HG03571 (cell line): ENCODE measurements around the gene CAMKK1.

Experiments
- ATAC-seq: cut with Tn5 transposase; IDR thresholded peaks from one replicate; pipeline ENCODE4 v1.9.1; 2021; ENCODE audit not compliant: unreplicated experiment

CAMKK1 gene

DNA sequence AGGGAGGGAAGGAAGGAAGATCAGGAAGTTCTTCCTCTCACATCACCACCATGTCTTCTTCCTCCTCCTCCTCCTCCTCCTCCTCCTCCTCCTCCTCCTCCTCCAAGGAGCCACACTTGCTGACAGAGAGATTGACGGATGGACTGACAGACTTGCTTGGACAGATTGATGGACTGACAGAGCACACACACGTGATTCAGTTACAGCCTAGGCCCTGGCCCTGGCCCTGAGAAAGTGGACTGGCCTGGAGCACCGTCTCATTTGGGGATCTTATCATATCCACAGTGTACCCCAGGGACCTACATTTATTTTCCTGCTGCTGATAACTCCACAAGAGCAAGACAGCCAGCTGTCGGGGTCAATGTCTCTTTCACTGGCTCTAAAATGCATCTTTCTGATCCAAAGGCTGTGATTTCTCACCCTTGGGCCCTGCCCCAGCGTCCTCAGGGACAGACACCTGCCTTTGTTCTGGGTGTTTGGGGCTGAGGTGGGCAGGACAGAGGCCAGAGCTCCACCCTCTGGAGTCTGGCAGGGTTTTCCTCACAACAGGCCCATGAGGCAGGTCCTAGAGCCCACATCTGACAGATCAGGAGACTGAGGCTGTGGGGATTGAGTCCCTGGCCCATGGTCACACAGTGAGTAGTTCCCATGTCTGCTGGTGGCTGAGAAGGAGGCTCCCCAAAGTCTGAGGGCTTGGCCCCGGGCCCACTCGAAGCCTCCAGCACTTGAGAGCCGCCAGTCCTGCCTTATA, 25.7 kb upstream of the CAMKK1 start:
- no peak for ATAC-seq

DNA sequence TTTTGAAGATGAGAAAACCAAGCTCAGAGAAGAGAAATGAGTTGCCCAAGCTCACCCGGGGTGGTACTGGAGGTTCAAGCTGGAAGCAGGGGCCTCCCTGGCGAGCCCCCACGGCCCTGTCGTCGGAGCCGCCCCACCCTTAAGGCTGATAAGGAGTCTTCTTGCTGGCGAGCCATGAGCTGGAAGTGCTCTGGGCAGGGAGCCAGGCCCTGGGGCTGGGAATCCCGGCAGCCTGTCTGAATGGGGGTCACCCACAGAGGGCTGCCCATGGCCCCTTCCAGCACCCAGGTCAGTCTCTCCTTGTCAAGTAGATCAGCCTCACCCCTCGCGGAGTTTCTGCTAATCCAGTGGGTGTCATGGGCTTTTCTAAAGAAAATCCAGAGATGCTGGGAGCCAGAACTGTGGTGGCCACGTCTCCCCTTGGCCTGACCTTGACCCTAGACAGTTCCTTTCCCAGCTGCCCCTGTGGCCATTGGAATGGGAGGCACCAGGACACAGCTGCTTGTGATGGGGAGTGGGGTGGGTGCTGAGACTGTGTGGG, 24.6 kb upstream of the CAMKK1 start:
- no peak for ATAC-seq

DNA sequence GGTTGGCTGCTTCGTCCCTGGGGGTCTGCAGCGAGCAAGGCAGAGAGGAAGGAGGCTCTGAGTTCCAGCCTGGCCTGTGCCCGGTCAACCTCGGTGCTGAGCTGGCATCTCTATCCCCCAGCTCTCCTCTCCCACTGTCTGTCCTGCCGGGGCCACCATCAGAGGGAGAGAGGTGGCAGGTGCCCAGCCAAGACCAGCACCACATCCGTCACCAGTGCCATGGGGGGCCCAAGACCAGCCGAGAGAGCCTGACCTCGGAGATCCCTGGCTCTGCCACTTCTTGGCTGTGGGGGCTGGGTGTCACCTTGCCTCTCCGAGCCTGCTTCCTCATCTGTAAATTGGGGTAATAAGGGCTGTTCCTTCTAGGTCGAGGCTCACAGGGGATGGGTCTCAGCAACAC, 24.0 kb upstream of the CAMKK1 start:
- no peak for ATAC-seq

DNA sequence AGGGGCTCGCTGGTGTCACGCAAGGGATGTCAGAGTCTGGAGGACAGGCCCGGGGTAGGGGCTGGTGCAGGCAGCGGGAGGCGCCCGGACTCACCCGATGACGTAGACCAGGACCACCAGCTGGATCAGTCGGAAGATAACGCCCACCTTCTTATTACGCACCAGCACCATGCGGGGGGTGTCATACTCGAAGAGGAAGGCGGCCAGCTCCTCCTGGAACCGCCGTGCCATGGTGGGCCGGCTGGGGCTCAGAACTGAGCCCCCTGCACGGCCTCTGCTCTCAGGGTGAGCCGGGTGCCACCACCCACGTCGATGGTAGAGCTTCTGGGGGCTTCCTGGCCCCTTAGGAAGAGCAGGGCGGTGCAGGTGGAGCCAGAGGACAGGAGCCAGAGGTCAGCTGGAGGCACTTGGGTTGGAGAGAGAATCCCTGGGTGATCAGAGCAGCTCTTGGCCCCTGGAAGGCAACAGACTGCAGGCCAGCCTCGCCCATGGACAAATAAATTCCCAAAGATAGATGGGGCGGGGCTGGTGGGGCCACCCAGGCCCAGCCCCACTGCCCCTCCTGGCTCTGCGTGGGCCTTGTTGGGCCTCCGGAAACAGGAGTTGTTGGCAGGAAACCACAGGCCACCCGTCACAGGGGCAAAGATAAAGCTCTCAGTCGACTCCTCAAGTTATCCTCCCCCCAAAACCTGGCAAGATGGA, 23.3 kb upstream of the CAMKK1 start, which contains the start of gene P2RX1:
Gene P2RX1 (minus strand): TSS at position 471 of the 702 bp plus-strand sequence. CDS start 240 bp downstream, at position 231.
- no peak for ATAC-seq

DNA sequence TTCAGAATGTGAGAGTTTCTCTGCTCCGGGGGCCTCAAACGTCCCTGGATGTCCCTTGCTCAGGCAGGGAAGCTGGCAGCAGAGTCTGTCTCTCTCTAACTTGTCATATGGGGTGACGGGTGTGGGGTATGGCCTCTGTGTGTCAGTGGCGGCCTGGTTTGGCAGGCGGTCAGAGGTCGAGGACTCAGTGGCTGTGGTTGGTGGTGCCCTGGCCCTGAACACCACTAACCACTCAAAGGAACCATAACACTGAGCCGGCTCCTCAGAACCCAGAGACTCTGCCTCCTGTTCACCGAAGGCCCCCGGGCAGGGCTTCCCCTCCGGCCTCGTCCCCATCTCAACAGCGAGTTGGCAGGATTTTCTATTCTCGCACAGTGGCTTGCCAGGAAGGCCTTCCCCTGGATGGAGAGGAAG, 22.7 kb upstream of the CAMKK1 start:
- no peak for ATAC-seq

DNA sequence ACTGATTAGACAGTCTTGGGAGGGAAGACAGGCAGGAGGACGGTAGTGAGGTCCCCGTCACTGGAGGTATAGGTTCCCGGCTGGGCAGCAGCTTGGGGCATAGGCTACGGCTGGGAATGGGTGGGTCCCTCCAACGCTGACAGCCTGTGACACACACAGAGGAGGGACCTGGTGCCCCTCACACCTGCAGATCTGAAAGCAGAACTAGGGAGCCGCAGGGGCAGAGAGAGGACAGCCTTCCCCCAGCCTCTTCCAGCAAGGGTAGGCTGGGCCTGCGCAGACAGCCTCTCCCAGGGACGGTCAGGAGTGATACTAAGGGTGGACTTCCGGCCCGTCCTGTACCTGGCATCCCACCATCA, 21.4 kb upstream of the CAMKK1 start:
- peak; percentile 39 for ATAC-seq

DNA sequence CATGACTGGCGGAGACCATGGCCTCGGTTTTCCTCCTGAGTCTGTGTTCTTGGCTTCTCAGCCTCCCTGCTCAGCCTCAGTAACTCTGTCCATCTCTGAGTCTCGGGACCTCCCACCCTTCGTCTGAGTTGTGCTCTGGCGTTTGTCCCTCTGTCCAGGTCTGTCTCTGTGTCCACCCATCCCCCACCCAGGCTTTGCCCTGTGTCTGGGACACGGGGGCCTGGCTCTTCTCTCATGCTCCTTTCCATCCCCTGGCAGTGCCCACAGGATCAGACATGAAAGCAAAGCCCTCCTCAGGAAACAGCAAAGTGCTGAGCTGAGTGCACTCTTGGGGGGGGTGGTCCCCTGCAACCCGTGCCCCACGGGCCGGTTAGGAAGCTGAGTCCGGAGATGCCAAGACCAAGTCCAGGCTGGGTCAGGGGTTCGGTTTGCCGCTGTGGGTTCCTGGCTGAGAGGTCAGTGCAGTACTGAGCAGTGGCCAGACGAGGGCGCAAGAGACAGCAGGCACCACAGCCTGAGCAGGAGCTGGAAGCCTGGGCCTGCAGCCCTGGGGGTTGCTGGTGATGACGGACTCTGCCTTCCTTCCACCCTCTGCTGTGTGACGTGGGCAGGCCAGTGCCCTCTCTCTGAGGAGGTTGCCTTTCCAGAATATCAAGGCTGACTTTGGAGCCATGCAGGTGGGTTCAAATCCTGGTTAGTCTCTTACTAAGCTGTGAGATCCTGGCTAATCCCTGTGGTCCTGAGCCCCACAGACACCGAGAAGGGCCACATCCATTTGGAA, 20.9 kb upstream of the CAMKK1 start:
- peak; percentile 37 for ATAC-seq

DNA sequence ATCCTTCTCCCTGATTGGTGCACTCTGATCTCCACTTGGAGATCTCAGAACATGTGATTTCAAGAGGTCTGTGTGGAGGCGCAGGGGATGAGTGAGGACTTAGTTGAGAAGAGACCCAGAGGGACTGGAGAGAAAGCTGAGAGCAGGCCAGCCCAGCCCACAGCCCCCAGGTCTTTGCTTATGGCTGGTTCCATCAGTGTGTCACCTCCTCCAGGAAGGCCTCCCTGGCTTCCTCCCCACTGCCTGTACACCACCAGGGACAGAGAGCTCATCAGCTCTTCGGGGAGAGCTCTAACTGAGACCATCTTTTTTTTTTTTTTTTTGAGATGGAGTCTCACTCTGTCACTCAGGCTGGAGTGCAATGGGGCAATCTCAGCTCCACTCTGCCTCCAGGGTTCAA, 20.0 kb upstream of the CAMKK1 start:
- no peak for ATAC-seq

DNA sequence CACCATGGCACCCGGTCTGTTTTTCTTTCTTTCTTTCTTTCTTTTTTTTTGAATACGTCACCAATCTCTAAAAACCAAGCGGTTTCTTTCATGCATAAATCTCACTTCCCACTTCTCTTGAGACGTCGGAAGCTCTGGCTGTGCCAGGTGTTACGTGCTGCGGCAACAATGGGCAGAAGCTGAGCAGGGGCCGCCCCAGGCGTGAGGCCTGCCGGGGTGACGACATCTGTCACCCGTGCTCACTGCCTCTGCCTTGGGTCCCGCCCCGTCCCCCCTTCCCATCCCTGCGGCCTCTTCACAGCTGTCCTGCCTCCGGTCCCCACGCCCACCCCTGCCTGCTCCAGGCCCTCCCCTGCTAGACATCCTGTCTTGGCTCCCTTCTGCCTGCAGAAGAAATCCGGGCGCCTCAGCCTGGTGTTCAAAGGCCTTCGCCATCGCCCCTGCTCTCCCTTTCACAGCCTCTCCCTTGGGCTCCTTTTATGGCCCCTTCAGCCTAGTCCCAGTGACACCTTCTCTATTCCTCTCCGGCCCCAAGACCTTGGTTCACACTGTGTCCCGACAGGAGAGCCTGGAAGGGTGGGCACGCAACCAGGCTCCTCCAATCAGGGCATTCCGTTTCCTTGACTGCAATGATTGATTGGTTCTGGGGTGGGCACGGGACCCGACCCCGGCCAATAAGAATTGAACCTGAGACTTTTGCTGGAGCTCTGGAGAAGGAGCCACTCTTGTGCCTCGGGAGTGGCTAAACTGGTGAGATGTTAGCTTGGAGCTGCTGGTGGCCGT, 18.6 kb upstream of the CAMKK1 start:
- peak; percentile 67 for ATAC-seq

DNA sequence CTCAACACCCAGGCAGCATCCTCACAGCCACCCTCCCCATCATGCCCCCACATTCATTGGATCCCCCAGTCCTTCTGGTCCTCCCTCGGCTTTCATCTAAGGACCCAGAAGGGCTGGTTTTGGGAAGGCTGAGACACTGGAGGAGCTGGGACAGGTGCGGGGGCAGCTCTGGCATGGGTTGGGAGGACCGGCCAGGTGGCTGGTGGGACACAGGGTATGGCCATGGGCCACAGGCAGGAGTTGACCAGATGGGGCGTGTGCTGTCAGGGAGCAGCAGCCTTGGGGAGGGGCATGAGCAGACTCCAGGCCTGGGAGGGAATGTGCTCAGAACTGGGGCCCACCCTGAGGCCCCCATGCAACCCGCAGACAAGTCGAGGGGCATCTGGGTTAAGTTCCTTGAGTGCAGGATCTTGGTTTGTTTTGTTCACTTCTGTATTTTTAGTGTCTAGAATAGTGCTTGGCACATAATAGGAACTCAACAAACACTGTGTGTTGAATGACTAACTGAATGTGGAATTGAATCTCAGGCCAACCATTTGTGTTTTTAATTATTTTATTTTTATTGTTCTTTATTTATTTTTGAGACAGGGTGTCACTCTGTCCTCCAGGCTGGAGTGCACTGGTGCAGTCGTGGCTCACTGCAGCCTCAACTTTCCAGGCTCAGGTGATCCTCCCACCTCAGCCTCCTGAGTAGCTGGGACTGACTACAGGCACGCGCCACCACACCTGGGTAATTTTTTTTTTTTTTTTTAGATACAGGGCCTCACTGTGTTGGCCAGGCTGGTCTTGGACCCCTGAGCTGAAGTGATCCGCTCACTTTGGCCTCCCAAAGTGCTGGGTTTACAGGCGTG, 17.8 kb upstream of the CAMKK1 start:
- ATAC-seq = no peak

DNA sequence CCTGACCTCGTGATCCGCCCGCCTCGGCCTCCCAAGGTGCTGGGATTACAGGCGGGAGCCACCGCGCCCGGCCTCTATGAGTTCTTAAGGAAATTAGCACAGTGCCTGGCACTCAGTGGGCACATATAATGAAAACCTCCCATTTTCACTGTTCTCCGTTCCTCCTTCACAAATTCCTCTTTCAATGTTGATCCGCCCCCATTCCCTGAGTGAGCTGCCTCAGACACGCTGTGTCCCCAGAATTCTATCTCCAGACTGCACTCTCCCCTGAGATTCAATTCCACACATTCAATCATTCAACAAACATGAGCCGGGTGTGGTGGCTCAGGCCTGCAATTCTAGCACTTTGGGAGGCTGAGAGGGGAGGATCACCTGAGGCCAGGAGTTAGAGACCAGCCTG, 16.4 kb upstream of the CAMKK1 start:
- no peak for ATAC-seq

DNA sequence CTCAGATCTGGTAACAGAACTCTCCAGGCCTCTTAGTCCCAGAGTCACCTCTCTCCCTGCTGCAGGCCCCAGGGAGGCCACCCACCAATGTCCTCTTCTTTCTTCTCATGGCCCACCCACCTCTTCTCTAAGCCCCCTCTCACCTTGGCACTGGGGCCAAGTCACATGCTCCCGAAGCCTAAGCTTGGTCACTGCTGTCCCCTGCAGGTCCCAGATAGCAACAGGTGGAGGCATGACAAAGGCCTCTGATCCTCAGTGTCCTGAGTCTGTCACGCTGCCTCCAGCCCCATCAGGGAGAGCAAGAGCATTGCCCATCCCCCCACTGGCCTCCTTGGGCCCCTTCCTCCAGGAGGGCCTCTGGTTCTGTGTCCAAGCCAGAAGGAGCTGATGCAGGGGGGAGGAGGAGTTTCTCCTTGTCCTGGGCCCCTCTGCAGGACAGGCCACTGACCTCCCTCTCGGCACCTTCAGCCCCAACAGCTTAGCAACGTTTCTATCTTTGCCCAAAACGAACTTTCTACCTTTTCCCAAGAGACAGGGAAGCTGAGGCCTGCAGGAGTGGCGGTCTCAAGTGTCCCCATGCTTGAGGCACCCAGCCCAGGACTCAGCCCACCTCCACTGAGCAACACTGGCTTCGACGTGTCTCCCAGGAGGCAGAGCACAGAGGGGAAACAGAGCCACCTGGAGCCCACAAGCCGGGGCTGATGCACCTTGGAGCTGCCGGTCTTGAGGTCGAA, 14.8 kb upstream of the CAMKK1 start:
- ATAC-seq = no peak

DNA sequence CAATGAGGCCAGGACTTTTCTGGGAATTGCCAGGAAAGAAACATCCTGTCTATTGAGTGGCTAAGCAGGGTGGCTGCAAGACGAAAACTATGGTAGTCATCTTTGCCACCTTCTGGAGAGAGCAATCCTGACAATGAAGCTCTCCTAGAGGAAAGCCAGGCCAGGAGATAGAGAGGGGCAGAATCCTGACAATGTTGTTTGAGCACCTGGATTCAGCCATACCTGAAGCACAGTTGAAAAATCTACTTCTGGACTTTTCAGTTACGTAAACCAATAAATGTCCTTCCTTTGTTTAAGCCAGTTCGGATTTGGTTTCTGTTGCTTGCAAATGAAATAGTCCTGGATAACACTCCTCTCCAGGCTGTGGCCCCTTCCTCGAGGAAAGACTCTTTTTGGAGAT, 14.0 kb upstream of the CAMKK1 start:
- no peak for ATAC-seq

DNA sequence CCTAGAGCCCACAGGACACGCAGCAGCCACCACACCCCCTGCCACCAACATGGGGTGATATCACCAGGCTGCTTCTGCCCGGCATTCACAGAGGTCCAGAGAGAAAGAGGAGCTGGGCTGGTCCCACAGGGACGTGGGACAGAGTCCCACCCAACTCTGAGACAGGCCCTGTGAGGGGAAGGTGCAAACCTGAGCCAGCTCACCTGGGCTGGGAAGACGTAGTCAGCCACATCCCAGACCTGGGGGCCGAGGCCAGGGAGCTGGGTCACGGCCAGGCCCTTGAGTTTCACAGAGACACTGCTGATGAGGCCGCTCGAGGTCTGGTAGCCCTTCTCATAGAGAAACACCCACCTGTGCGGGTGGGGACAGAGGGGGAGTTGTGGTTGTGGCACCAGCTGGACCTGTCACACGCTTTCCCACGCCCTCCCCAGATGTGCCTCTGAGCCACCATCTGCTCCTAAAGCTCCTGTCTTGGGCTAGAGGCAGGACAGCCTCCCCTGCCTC, 12.2 kb upstream of the CAMKK1 start:
- ATAC-seq = no peak

DNA sequence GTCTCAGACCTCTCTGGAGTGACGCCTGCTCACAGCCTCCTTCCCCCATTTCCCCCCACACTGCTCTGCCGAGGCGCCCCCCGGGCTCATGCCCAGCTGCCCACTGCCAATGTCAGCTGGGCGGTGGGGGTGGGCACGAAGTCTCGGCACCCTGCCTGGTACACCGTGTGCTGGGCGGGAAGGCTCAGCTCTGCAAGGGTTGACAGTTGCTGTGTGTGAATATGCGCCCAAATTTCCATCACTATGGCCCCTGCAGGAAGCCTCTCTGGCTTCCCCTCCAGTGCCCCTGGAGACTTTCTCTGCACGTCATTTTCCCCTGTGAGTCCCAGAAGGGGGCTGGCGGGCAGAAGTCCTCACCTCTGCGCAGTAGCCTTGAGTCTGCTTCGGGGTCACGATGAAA, 11.6 kb upstream of the CAMKK1 start:
- no peak for ATAC-seq

DNA sequence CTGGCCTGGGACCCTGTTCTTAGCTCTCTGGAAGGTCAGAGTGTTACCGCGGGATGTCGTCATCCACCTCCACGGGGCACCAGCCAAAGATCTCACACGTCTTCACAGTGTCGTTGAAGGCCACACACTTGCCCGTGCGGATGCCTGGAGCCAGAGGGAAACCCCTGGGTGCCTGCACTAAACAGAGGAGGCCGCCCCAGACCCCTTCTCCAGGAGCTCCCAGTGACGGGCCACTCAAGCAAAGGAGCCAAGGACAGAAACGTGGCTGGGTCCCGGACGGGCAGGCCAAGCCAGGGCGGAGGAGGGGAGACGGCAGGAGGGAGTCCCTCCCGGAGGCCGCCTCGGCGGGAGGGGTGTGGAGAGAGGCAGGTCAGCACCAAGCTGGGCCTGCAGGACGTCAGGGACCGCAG, 11.0 kb upstream of the CAMKK1 start:
- no peak for ATAC-seq

DNA sequence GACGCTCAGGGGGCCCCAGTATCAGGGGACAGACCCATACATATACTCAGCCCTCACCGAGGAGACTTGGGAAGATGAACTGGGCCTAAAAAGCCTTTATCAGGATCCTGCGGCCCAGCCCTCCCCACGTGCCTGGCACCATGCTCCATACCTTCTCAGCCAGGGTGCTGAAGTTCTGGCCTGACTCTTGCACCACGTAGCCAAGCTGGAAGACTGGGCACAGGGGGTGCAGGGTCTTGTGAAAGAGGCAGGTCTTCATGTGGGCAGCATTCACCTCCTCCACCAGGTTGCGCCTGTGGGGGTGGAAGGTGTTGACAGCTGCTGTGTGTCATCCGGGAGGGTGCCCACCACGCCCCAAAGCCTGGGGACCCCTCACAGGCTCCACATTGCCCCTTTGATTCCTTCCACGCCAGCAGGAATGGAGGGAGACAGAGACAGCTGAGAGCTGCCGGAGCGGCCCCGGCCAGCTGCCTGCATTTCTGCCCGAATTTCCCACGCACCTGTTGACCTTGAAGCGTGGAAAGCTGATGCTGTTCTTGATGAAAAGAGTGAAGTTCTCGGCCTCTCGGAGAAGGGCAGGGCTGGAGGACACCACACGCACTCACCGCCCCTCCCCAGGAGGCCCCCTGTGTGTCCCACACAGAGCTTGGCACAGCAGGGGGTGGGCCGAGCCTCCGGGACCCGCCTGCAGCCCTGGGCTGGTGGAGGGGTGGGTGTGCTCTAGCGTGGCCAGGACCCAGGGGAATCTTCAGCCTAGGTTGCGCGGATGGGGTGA, 10.4 kb upstream of the CAMKK1 start:
- ATAC-seq = no peak

DNA sequence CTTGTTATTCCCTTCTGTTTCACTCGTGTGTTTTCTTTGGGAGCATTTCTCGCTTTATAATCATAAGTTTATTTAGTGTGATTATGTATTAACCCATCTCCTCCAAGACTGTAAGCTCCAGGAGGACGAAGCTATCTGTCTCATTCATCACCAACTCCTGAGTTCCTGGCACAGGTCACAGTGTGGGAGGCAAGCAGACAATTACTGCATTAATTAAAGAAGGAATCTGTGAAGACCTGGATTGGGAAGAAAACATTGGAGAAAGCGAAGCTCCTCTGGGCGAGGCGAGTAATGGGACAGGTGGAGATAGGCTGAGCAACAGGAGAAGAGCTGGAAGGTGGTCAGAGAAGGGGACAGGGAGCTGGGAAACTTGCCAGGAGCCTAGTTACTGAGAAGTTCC, 7.8 kb upstream of the CAMKK1 start:
- no peak for ATAC-seq
